ENCODE data around the gene OR5D16. TPM values are rescaled to one million over a fixed set of nuclear protein-coding genes. Genes with fewer than 3 reads are reported as not detected.

Gene OR5D16
- total RNA-seq, result not detected
- not detected for polyA plus RNA-seq
- long read RNA-seq, donor 1, result 0 reads
- long read RNA-seq, donor 2, result 0 reads
- long read RNA-seq, donor 3, result 0 reads

DNA sequence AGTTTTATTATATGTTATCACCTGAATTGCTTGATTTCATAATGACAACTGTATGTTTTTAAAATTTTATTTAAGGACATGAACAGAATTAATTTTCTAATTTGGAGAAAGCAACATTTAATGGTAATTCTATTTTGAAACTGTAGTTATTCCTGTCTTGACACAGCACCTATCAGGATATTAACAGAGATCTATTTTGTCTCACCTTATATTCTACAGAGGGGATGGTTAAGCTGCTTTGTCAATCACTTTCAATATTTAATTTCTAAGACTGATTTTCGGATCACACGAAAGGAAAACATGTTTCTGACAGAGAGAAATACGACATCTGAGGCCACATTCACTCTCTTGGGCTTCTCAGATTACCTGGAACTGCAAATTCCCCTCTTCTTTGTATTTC is at the start of gene OR5D16:
Gene OR5D16, plus strand, starts transcription at position 301 of the 400 bp plus-strand sequence. Its CDS starts 0 bp downstream, at position 301.
- Histone ChIP-seq H3K4me3 (no peak within 1 kb of the TSS), H3K9me3 (peaks cover 0 to 52% (median 0%) of the 10 kb centered on the region in 11 donors), H3K27me3 (no peaks in the 10 kb centered on the region), H3K27ac (no peak within 1 kb of the TSS), H3K4me1 (no peaks in the 10 kb centered on the region), H3K36me3 (no peaks in the 10 kb centered on the region)
- no peak for ATAC-seq
- TF ChIP-seq, protein P1, sequence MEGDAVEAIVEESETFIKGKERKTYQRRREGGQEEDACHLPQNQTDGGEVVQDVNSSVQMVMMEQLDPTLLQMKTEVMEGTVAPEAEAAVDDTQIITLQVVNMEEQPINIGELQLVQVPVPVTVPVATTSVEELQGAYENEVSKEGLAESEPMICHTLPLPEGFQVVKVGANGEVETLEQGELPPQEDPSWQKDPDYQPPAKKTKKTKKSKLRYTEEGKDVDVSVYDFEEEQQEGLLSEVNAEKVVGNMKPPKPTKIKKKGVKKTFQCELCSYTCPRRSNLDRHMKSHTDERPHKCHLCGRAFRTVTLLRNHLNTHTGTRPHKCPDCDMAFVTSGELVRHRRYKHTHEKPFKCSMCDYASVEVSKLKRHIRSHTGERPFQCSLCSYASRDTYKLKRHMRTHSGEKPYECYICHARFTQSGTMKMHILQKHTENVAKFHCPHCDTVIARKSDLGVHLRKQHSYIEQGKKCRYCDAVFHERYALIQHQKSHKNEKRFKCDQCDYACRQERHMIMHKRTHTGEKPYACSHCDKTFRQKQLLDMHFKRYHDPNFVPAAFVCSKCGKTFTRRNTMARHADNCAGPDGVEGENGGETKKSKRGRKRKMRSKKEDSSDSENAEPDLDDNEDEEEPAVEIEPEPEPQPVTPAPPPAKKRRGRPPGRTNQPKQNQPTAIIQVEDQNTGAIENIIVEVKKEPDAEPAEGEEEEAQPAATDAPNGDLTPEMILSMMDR (IDR thresholded peaks at IDR 0.05), result no peak
- intact Hi-C loops (cut with DNase I), result no loop called here
- WGBS, 2 donors, result 26% methylated on average over 3 of the region's 3 CpGs
- DNase-seq, result no peak

DNA sequence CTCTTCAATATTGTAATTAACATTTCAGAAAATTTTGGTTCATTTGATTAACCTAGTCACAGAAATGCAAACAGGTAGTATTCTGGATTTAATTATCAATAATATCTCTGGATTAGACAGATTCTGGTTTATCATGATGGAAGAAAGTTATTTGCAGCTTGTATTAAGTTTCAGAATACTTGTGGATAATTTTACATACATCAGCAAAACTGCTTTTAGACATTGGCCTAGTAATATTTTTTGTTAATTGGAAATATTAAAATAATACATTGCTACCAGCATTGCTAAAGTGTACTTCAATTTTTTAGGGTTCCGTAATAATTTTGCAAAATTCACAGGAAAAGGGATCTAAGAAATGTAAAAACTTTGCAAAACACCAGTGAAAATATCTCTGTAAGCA is 46.9 kb upstream of the OR5D16 start:
- intact Hi-C loops (cut with DNase I), result no loop called here
- 72 to 73% methylated on average over 1 of the region's 1 CpG for WGBS, 2 donors
- ATAC-seq (no peak), DNase-seq (no peak)
- H3K27me3 ChIP-seq, result no peaks in the 10 kb centered on the region
- TF ChIP-seq, protein P1 (IDR thresholded peaks at IDR 0.05), result no peak
- H3K4me3 ChIP-seq, result no peak overlapping the region
- peaks cover 0 to 4% (median 0%) of the 10 kb centered on the region in 11 donors for H3K9me3 ChIP-seq
- H3K36me3 ChIP-seq, result no peaks in the 10 kb centered on the region
- no peaks in the 10 kb centered on the region for H3K4me1 ChIP-seq
- no peak overlapping the region for H3K27ac ChIP-seq

DNA sequence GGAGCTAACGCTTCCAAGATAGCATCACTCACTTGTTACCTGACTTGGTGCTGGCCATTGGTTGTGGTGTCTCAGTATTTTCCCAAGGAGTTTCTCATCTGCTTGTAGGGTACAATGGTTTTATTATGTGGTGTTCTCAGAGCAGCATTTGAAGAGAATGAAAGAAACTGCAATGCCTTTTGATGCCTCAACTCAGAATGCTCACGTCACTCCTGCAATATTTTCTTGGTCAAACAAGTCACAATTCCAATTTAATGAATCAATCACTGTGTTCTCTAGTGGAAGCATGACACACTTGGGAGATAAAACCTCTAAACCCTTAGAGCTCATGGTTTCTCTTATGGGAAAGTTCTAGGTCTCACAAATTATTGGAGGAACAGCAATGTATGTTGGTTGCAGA is 45.2 kb upstream of the OR5D16 start:
- intact Hi-C loops (cut with DNase I), result no loop called here
- H3K36me3 ChIP-seq, result no peaks in the 10 kb centered on the region
- TF ChIP-seq, protein P1 (IDR thresholded peaks at IDR 0.05), result no peak
- no peaks in the 10 kb centered on the region for H3K4me1 ChIP-seq
- DNase-seq, result no peak
- H3K9me3 ChIP-seq, result peaks cover 0 to 7% (median 0%) of the 10 kb centered on the region in 11 donors
- no peak for ATAC-seq
- no peak overlapping the region for H3K27ac ChIP-seq
- 45 to 65% methylated on average over 2 of the region's 2 CpGs for WGBS, 2 donors
- H3K4me3 ChIP-seq, result no peak overlapping the region
- no peaks in the 10 kb centered on the region for H3K27me3 ChIP-seq

DNA sequence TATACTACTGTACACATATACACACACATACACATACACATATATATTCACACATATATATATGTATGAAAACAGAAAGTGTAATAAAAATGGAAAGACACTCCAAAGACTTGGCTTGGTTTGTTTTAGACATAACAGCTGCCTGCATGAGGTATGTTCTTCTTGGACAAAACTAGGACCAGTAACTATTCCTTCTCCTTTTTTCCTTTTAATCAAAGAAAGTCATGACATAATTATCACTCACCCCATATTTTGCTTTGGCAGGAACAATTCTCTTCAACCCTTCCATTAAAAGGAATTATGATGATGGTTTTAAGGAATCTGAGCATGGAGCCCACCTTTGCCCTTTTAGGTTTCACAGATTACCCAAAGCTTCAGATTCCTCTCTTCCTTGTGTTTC is 43.3 kb upstream of the OR5D16 start, which contains the start of gene OR5D14:
Gene OR5D14, plus strand, starts transcription at position 301 of the 400 bp plus-strand sequence. Its CDS starts 0 bp downstream, at position 301.
- H3K36me3 ChIP-seq, result no peaks in the 10 kb centered on the region
- H3K27me3 ChIP-seq, result no peaks in the 10 kb centered on the region
- no peak within 1 kb of the TSS for H3K4me3 ChIP-seq
- no peak within 1 kb of the TSS for H3K27ac ChIP-seq
- no peaks in the 10 kb centered on the region for H3K4me1 ChIP-seq
- intact Hi-C loops (cut with DNase I), result no loop called here
- DNase-seq (no peak), ATAC-seq (no peak)
- TF ChIP-seq, protein P1 (IDR thresholded peaks at IDR 0.05), result no peak
- H3K9me3 ChIP-seq, result peaks cover 0 to 12% (median 0%) of the 10 kb centered on the region in 11 donors

All from heart right ventricle (tissue), 16 donors.